HCEC 1CT (cell line): ENCODE measurements around the gene SYT12.
"Not testable (repeated sequence)": the region's sequence is repeated elsewhere in the genome, so short reads cannot be mapped to it uniquely, and the experiment has no call there.

Experiments used
- DNase-seq: peaks from one replicate; pipeline ENCODE4 v3.0.0-alpha.2; 2017

SYT12 gene

DNA sequence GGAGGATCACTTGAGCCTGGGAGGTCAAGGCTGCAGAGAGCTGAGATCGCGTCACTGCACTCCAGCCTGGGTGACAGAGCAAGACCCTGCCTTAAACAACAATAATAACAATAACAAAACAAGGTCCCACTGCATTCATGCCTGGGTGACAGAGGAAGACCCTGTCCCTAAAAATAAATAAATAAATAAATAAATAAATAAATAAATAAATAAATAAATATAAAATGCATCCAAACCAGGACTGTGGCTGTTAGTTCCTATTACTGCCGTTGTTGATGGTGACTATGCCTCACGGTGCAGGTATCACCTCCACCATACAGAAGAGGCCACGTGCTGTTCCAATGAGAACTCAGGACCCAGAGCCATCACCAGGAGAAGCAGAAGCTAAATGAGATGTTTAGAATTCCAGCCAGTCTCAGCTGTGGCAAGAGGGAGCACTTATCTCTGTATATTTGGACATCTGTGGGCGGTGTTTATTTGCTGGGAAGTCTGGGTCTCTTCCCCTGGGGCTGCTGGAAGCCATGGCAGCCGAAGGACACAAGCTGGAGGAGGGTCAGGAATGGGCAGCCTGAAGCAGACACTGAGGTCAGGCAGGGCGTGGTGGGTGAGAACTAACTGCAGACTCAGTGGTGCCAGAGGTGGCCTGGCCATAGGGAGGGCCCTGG, 26.2 kb upstream of the SYT12 start:
- no peak for DNase-seq

DNA sequence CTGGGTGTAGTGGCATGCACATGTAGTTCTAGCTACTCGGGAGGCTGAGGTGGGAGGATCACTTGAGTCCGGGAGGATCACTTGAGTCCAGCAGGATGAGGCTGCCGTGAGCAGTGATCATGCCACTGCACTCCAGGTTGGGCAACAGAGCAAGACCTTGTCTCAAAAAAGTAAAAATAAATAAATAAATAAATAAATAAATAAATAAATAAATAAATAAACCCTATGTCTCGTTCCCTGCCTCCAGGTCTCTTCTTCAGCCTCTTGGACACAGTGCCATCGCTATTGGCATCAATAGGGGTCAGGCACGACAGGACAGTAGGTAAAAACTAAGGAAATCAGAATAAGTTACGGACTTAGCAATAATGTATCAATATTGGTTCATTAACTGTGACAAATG, 23.4 kb upstream of the SYT12 start:
- no peak for DNase-seq

DNA sequence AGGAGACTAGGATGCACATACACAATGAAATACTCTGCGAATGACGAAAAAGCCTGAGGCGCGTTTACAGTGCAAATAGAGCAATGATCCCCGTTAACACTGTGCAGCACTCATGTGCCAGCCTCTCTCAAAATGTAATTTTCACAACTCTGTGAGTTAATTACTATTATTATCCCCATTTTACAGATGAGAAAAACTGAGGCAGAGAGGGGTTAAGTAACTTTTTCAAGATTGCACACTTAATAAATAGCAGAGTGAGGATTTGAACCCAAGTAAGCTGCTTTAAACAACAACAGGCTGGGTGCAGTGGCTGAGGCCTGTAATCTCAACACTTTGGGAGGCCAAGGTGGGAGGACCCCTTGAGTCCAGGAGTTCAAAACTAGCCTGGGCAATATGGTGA, 21.6 kb upstream of the SYT12 start:
- DNase-seq: no peak

DNA sequence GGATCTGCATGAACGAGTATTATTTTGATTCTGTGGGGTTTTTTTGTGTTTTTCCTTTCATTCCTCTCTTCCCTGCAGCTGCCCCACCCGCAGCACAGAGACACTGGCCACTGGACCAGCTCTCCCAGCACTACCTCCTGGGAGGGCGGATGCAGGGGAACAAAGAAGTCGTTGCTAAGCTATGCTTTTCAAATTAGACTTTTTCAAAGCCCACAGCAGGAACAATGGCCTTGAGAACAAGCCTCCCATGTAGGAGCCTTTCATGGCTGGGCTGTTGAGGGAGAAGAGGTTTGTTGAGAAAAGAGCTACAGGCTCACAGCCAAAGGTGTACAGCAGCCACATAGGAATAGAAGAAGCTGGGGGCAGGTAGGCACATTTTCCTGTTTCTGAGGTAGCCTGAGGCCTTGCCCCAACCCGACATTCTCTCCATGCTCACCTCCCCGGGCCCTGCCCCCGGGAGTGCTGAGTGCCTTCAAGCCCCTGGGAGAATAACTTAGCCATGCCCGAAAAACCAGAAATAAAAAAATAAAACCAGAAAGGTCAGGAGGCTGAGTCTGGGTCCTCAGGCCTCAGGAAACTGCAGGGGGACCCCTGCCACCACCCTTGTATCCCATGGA, 20.5 kb upstream of the SYT12 start:
- no peak for DNase-seq

DNA sequence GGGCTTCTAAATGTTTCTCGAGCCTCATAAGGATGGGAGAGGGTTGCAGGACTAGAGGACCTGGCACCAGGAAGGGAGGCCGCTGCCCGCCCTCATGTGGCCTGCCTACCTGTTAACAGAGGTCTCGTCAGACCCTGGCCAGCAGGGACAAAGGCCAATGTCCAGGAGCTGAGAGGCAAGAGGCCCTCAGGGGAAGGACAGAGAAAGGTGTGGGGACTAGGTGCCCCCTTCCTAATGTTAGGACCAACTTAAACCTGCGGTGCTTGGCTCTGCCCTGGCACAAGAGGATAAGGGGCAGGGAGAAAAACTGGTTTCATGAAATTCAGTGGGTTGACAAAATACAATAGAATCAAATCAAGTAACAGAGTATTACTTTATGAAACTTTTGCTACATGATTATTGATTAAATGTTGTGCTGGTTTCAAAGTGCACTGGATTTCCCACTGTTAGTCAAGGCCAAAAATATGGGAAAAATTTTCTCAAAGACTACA, 20.0 kb upstream of the SYT12 start:
- DNase-seq: no peak

DNA sequence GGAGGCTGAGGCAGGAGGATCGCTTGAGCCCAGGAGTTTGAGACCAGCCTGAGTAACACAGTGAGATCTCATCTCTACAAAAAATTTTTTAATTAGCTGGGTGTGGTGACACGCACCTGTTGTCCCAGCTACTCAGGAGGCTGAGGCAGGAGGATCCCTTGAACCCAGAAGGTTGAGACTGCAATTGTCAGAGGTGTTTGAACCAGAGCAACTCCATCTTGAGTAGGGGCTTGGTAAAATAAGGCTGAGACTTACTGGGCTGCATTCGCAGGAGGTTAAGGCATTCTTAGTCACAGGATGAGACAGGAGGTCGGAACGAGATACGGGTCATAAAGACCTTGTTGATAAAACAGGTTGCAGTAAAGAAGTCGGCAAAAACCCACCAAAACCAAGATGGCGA, 17.7 kb upstream of the SYT12 start:
- not testable (repeated sequence) for DNase-seq

DNA sequence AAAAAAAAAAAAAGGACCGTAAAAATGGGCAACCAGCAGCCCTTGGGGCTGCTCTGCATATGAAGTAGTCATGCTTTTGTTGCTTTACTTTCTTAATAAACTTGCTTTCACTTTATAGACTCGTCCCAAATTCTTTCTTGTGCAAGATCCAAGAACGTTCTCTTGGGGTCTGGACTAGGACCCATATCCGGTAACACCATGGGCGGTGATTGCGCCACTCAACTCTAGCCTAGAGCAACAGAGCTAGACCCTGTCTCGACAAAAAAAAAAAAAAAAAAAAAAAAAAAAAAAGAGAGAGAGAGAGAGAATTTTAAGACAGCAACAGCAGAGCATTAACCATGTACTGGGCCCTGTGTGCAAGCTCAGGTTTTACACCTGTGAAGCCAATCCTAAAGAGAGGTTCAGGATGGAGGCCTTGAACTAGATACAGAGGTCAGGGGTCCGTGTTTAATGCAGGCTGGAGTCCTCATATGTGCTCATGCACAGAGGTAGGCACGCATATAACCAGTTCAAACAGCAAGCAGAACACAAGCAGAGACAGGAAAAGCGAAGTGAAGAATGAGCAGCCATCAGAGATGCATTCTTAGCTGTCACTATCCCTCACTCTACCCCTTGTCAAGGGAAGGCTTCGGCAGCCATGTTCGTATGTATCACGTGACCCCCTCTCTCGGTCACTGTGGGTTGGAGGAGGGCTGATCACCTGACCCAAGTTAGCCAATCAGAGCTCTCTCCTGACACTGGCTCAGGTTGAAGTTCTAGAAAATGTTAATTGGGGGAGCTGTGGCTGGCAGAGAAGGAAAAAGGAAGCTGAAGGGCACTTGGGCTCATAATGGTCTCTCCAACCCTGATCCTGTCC, 16.7 kb upstream of the SYT12 start:
- peak; percentile 5 for DNase-seq

DNA sequence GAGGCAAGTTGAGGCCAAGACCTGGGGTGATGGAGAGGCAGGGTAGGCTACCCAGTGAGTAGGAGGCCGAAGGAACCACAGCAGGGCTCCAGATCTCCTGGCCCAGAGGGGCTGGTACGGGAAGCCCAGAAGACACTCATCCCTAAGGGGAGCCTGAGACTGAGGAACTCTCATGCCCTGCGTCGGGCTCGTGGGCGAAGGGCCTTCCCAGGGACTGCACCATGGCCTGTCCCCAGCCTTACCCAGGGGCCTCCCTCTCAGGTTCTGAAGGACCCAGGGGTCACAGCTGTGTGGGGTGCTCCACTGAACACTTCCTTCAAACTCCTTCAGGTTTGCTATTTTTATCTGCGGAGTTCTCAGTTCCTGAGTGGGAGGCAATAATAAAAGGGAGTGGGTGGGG, 15.8 kb upstream of the SYT12 start:
- DNase-seq: no peak

DNA sequence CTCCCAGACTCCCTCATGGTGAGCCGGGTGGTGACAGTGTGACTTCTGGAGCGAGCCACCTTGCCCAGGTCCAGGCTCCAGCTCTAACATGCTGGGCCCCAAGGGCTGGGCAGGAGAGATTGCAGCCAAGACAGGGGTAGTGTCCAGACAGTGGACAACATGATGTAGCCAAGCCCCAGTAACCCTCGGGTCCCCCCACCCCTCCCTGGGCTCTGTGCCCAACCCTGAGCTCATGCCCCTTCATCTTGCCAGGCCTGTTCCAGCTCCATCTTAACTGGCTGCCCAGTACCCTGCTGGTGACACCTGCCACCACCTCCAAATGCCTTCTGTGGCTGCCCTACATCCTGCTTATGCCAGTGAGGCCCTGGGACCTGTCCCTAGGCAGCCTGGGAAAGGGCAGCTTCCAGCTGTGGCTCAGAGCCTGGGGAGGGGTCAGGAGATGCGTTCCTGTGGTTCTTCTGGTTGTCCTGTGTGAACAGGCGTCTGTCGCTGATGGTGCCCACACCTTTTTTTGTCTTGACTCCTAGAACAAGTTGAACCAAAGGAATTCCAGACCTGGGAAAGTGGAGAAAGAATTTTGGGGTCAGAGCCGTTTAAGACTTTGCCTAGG, 12.5 kb upstream of the SYT12 start:
- DNase-seq: no peak

DNA sequence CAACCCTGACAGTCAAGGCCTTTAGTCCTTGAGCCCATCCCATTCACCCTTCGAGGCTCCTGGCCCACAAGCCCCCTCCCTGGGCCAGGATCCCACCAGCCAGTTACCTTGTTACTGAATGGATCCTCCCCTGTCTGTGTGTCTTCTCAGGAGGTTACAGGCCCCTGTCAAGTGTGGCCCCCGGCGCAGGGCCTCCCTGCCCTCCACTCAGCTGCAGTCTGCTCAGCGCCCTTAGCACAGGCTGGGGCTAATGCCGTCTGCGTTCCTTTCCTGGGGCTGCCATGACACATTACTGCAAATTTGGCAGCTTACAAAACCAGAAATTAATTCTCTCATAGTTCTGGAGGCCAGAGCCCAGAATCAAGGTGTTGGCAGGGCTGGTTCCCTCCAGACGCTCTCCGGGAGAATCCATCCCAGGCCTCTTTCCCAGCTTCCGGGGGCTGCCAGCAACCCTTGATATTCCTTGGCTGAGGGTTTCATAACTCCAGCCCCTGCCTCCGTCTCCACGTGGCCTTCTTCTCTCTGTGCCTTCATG, 9.4 kb upstream of the SYT12 start:
- no peak for DNase-seq

DNA sequence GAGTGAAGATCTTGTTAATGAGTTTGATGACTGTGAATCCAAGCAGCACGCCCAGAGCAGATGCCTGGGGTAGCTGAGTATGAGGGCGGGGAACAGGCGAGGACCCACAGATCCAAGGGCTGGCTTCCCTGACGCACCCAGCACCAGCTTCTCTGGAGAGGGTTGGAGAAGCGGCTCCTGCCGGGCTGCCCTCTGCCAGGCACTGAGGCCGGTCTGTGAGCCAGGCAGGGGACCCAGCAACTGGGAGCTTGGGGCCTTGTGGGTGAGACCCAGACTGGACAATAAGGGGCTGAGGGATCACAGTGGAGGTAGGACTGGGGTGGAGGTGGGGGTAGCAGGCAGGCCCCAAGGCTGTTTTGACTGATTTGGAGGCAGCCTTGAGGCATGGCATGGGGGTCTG, 8.6 kb upstream of the SYT12 start:
- no peak for DNase-seq

DNA sequence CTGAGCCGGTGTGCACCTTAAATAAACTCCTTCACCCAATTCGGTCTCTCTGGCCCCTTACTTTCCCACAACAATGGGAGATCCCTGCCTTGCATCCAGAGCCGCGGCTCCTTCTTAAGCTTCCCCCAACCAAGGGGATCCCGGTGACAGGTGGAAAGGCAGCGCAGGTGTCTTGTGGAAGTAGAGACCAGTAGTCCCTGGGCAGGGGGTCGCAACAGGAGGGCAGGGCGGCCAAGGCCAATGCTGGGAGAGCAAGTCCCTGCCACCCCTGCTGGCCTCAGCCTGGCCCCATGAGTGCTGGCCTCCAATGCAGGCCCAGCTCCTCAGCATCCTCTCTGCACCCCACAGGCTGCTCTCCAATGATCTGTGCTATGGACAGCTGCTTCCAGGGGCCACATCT, 7.9 kb upstream of the SYT12 start:
- no peak for DNase-seq

DNA sequence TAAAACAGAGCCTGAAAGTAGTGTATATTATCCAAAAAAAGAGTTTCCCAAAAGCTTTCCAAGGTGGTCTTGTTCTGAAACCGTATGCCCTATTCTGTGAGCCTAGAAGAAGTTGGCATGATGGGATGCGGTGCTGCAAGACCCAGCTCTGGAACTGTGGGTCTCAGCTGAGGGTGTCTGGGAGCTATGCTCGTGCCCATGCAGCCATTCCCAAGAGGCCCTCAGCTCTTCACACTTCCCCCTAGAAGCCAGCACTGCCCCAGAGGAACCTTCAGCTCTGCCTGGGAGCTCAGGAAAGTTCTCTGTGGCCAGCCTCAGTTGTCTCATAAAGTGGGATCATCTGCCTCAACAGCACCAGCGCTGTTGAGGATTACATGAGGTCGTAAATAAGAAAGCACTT, 6.4 kb upstream of the SYT12 start:
- DNase-seq: no peak

DNA sequence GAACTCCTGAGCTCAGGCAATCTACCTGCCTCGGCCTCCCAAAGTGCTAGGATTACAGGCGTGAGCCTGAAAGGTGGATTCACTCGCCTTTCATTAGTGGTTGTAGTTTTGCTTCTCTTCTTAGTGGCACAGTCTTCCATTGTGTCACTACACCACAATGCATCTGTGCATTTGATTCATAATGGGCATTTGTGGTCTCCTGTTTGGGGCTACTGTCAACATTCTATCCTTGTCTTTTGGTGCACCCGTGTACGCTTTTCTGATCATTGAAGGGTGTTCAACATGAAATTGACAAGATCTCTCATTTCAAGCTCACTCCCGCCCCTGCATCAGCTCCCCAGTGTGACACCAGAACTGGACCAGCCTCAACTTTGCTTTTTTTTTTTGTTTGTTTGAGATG, 2.0 kb upstream of the SYT12 start:
- no peak for DNase-seq

DNA sequence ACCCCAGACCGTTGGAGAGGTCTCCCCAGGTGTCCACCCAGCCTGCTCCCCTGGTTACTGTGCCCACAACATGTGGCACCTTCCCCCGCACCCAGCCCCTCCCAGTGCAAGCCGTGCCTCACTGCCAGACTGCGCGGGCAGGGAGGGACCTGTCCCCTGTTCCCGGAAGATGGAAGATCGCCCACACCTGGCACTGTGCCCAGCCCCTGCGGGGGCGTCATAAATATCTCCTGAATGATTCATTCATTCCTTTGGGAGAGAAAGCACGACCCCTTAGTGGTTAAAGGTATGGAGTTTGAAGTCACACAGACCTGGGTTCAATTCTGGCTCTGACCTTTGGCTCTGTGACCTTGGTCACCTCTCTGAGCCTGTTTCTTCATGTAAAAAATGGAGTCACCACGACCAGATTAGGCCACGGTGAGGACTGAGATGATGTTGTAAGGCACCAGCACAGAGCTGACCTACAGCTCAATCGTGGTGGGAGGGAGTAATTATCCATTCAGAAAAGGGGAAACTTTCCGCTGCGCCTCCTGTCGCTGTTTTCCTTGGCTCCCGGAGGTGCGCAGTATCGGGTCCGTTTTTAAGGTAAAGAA, 497 bp upstream of the SYT12 start:
- no peak for DNase-seq

DNA sequence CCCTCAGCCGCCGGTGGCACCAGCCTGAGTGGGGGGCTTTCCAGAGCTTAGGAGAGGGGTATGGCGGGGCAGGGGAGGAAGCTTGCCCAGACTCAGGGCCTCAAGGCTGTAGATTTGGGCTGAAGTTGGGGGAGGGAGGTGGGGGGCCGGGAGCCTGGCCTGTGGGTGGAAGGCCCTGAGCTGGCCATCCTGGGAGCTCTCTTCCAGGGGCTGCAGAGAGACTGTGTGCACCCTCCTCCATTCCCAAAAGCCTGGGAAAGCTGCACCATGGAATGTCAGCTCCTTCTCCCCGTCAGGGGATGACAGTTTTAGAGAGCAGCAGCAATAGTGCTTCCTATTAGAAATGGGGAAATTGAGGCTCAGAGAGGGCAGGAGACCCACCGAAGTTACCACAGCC, 1.0 kb downstream of the SYT12 start:
- no peak for DNase-seq

DNA sequence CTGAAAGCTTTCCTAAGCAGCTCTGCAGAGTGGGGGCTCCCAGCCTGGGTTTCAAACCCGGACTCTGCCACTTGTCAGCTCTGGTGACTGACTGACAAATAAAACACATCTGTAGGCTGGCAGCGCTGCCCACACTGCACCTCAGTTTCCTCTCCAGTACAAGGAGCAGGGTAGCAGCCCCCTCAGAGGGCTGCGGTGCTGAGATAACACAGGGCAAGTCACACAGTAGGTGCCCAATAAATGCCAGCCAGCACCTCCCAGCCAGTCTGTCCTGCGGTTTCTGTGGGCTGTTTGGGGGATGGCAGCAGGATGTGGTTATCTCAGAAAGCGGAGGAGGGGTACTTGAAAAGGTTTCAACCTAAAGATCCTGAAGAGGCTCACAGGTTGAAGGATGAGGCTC, 1.5 kb downstream of the SYT12 start:
- DNase-seq: no peak

DNA sequence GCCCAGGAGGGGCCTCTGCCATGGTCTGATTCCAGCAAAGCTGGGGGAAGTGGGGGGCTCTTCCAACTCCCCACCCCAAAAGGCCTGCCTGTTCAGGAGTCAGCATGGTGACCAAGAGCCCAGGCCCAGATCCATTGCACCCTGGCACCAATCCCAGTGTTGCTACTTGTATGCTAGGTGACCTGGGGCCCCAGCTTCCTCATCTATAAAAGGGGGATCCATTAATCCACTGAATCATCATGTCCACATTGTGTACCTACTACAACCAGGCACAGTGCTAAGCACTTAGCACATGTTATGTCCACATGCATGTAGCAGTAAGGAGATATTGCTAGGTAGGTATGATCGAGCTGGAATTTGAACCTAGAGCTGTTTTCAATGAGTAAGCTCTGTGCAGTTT, 2.0 kb downstream of the SYT12 start:
- DNase-seq: no peak

DNA sequence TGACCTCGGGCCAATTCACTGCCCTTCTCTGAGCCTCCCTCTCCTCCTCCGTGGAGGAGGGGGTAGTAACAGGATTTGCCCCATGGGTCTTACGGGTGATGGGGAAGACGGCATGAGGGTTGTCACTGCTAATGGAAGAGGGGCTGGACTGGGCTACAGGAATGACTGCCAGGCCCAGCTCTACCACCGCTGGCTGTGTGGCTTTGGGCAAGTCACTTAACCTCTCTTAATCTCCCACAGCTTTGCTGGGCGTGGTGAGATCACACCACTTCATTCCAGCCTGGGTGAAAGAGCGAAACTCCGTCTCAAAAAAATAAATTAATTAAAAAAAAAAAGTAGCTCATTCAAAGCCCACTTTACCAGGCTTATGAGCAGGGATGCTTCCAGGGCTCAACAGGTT, 2.8 kb downstream of the SYT12 start:
- no peak for DNase-seq

DNA sequence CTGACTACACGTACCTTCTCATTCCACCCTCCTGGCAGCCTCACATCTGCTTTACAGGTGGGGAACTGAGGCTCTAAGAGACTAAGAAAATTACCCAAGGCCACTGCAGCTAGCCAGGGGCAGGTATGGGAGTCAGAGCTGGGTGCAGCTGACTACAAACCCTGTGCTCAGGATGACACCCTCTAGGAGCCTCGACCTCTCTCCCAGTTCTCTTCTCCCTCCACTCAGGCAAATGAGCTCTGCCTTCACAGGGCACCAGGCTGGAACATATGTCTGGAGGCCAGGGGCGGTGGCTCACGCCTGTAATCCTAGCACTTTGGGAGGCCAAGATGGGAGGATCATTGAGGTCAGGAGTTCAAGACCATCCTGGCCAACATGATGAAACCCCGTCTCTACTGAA, 4.0 kb downstream of the SYT12 start:
- no peak for DNase-seq

DNA sequence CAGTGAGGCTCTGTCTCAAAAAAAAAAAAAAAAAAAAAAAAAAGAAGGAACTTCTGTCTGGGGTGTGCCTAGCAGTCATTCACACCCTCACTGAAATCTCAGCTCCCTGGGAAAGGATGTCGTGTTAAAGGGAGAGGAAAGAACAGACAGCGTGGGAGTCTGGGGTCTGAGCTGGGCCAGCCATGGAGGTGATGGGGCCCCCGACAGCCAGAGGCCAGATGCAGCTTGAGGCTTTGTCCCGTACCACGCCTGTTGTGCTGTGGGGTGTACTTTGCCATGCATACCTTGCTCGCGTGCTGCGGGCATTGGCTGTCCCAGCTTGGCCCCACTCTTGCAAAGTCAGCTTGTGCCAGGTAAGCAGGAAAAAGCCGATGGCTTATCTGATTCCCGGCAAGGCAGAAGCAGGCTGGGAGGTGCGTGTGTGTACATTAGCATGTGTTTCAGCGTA, 4.6 kb downstream of the SYT12 start:
- no peak for DNase-seq

DNA sequence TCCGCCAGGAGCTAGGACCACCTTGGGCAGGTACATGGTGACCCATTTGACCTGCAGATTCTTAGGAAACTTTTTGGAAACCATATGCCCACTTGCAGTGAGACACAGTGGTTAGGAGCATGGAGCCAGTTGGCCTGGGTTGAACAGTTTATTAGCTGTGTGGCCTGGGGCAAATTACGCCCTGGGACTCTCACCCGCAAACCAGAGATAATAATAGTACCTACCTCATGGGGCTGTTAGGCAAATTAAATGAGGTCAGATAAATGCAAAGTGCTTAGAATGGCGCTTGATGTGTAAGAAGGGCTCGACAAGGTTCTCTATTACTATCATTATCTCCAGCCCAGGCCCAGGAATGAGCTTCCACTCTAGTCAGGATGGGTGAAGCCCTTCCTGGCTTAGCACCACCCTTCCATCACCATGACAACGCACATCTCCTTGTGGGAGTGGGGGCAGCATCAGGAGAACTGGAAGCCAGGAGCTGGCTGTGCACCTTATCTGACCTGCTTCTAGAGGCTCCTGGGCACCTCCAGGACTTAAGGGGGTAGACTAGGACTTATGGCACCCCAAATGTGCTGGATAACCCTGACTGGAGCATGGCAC, 5.1 kb downstream of the SYT12 start:
- DNase-seq: no peak

DNA sequence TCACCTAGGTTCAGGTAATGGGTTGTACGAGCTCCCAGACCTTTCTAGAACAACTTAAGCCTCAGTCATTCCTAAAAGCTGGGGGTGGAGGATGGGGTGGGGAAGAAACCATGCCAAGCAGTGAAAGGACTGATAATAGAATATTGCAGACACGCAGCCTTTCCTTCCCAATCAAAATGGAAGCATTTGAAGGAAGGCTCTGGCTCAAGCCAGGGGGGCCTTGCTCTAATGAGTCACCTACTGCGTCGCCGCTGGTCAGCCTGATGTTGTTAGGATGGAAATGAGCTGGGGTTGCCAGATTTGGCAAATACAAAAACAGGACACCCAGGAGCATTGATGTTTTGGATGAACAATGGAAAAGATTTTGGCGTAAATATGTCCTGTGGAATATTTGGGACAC, 6.2 kb downstream of the SYT12 start:
- no peak for DNase-seq
